Measurements from ENCODE around the gene ARID5B.

The ARID5B gene

DNA sequence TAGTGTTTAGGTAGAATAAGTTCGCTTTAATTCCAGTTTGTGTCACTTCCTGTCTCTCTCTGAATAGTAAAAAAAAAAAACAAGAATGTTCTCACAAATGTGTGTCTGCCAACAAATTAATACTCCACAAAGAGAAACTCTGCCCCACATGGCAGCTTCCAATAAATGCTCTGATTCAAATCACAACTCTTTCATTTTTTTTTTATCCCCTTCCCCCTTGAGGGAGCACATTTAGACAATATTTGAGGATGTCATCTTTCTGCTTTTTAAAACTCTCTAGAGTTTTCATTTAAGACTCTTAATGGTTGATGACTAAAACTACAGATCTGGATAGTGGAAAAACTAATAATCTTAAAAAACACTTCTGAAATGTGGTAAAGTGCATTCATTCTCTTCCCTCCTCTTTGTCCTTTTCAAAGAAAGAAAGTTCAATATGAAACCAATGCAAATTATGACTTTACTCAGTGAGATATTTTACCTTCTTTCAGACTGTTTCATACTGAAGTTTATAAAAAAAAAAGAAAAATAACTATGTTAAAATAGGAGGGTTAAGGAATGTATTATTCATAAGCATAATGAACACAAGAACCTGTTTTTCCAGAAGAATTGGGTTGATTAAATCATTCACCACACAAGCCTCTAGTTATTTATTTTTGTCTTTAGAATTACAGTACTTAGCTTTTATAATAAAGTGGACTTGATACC, 42.3 kb downstream of the ARID5B start:
- peak; percentile 18 for DNase-seq

DNA sequence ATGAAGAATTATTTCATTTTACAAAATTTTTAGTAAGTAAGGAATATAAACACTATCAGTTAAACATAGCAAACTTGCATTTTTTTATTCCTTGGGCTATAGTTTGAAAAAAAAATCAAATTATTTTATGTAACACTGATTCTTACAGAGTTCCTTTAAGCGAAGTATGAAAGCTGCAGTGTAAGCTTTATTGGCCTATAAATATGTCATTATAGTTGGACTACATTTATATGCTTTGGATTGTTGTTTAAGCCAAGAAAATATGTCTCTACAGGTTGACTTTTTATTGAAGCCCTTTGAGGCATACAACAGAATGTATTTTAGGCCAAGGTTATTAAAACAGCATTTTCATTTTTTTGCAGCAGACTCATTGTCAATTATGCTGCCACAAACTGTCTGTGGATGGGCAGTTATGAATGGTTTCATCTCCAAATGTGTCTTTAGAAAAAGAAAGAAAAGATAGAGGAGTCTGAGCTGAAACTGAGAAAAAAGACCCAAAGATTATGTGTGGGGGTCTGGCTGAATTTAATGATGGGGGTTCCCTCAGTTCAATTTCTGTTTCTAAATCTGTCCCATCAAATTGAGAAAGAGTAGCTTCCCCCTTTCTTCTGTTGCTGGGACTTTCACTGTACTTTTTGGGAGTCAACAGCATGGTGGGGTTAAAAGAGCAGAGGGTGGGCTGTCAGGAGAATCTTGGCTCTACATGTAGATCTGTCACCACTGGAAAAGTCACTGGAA, 43.1 kb downstream of the ARID5B start:
- no peak for DNase-seq

DNA sequence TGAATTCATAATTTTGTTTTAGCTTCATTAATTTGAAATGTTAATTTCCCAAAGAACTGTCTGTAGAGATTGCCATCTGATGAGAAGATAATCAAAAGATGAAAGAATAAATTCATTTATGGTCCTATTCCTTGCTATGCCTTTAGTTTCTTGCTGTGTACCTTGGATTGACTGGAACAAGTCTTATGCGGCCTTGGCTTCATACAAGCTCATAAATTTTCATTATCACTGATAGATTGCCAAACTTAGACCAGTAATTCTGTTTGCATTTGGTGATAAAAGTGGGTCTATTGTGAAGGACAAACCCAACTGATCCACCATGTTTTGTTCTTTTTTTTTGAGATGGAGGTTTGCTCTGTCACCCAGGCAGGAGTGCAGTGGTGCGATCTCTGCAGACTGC, 48.2 kb downstream of the ARID5B start:
- no peak for DNase-seq

- no peak for DNase-seq
These were observed 49.1 kb downstream of the ARID5B start for GRCh38 chr10:61950449-61951143.

DNA sequence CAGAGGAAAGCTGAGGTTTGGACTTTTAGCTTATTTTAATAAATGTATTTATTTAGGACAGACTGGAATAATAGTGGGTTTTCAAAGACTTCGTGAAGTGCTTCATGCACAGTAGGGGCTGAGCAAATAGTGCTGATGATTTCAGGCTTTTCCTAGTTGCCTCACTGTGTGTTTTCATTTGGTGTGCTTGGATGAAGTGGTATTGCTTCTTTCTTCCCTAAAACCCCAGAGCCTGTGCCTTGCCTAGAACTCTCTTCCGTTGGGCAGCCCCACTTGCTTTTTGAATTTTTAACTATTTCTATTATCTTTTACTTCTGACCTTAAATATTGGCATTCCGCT, 49.6 kb downstream of the ARID5B start:
- no peak for DNase-seq

GRCh38 chr10:61952028-61952674, 50.7 kb downstream of the ARID5B start:
- no peak for DNase-seq

GRCh38 chr10:61953183-61953582, 51.7 kb downstream of the ARID5B start:
- no peak for DNase-seq

DNA sequence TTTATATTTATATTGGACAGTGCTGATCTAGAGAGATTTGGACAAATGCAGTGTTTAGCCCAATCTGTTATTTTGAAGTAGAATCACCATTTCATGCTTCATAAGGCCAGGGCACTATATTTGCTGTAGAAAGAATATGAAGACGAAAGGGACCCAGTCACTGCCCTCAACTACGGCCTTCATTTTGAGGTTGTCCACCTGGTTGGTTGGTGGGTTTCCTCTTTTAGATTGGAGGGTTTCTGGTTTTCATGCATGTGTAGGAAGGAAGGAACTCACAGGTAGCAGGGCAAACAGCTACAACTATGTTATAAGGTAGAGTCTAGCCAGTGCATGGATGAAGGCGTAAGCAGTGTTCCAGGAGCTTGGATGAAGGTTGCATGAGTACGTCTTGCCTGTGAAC, 56.3 kb downstream of the ARID5B start:
- DNase-seq = no peak

GRCh38 chr10:61958311-61958710, 56.8 kb downstream of the ARID5B start:
- no peak for DNase-seq

GRCh38 chr10:61958805-61959204, 57.3 kb downstream of the ARID5B start:
- DNase-seq = no peak

GRCh38 chr10:61959814-61960213, 58.3 kb downstream of the ARID5B start:
- no peak for DNase-seq

DNA sequence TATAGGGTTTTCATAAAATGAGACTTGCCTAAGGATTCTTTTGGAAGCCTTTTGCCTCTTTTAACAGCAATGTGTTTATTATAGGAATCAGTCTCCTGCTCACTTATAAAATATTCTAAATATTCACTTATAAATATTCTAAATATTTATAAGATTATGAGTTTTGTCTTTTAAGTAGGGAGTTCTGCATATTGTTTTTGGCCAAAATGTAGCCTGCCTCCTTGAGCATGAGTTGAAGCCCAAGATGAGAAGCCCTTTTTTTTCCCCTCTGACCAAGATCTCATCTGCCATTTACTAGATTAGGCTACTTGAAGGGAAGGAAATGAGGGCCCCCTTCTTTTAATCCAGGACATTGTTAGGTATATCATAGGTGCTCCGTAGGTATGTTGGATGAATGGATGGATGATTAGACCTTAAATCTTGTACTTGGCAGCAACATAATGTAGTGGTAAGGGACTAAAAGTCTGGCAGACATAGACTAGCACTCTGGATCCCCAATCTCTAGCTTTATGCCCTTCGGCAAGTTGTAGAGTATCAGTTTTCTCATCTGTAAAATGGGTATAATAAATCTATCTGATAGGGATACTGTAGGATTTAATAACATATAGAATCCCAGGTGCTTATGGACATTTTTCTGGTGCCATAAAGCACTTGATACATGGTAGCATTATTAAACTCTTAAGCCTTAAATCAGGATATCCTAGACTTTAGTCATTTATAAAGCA, 59.1 kb downstream of the ARID5B start:
- DNase-seq = no peak

- peak; percentile 39 for DNase-seq
These were observed 59.8 kb downstream of the ARID5B start for GRCh38 chr10:61961278-61961677.

DNA sequence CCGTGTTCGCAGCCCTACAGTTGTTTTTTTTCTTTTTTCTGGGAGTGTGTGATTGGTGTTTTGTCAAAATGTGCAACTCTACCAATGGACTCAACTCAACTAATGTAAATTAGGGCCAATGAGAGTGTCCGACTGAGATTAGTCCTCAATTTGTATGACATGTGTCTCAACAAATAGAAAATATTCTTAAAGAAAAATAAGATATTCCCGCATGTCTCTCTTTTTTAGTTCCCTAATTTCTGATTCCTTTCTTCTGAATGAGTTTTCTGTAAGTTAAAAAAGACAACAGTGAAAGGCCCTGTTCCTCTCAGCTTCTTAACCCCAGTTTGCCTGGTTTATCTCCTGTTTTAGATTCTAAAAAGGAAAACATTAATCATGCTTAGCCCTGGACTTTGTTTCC, 61.5 kb downstream of the ARID5B start:
- no peak for DNase-seq

GRCh38 chr10:61963669-61964058, 62.2 kb downstream of the ARID5B start:
- no peak for DNase-seq

DNA sequence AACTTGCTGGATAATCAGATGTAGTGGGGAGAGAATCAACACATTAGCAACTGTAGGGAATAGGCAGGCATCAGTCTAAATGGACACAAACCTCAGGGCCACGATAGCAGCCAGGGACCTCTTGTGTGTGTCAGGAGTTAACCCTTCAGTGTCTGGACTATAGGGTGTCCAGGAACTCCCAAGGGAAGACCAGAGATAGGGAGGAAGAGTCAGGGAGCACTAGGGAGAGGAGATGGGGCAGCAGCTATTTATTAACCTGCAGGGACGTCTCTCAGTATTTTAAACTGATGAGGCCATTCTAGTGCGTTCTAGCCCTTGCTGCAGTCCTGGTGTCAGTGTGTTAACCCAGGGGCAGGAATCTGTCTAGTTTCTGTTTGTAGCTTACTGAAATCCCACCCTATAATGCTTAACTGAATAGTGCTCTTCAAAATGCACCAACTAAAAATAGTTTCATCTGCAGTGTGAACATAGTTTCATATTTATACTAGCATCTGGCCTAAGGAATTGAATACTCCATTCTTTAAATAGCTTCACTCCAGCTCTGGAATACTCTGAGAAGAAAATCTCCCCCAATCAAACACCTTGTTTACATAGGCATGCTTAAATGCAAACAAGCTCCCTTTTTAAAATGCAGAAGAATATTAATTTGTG, 62.7 kb downstream of the ARID5B start:
- no peak for DNase-seq

DNA sequence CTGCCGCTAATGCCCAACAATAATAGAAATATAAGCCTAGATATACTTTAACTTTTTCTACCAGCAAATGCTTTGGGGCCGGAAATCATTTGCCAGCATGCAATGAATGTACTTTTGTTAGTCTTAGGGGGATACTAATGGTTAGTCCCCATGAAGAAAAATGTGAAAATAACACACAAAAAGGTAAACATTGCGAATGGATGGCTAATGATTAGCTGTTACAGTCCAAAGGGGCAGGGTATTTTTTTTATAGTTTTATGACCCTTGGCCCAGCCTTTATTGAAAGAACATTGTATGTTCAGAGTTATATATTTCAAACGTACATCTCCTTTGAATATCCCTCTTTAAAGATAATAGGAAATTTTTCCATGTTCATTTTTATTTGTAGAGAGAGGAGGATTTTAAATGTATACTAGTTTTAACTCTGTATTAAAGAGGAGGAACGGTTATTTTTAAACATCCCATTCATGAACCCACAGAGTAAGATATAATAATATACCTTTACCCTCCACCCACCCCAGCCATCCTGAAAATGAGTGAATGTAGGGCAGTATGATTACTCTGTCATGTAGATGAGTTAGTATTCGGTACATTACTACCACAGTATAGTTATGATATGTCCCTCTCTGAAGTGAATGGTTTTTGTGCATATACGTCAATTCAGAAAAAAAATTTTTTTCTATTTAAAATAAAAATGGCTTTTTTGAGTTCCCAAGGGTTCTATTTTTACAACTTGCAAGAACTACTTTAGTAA, 63.6 kb downstream of the ARID5B start:
- no peak for DNase-seq

GRCh38 chr10:61965703-61966395, 64.3 kb downstream of the ARID5B start:
- no peak for DNase-seq

- no peak for DNase-seq
These were observed 65.8 kb downstream of the ARID5B start for GRCh38 chr10:61967298-61967697.

DNA sequence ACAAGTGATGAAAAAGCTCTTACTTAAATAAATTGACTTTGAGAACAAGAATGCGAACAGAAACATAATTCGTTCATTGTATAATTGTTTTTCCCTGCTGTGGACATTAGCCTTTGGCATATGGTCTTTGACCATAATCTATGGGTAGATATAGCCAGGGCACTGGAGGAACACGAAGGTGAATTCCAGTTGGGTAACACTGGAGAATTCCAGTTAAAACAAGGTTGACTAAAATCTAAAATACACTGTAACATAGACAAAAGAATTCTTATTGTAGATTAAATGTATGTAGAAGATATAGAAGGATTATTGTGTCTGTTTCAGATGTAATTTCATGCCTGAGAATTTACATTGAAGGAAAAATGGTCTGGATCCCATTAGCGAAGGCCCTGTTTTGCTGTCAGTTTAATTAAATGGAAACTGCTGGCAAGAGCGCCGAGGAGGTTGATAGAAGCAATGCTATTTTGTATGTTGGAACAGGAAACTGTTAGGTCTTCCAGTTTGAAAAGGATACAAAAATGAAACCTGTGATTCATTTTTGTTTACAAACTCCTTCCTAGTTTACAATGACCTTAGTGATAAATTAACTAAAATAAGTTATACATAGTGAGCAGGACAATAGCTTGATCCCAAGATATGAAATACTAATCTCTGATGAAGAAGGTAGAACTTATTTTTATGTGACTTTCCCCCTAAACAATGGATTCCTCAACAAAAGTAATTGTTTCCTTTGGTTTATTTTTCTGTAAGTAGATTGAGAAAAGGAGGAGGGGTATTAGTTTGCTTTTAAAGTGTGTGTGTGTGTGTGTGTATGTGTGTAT, 68.9 kb downstream of the ARID5B start:
- DNase-seq = no peak

Data from CD4-positive, alpha-beta T cell treated with Interferon gamma for 1 hour (primary cell).